Spleen (tissue), 11 donors: ENCODE measurements around the gene SLC45A3. TPM values are rescaled to one million over a fixed set of nuclear protein-coding genes. Genes with fewer than 3 reads are reported as not detected.

Experiments used
- DNase-seq: peaks from one replicate; pipeline ENCODE4 v3.0.0-alpha.2; 2020
- H3K27ac ChIP-seq, 8 donors: fragments of 200-600 bp; sonication (generic) in 7 of 8; 1 replicate in 4 of 8; 2 replicates in 4 of 8; pipeline versions ENCODE4 v1.5.0 to v1.8.0; 2016 to 2021; ENCODE audit warnings: inconsistent platforms in 4 of 8, mild to moderate bottlenecking in 4 of 8, moderate library complexity in 1 of 8
- H3K27me3 ChIP-seq, 7 donors: fragments of 200-600 bp; sonication (generic) in 6 of 7; replicated peaks in 1 of 7; 1 replicate in 4 of 7; 2 replicates in 3 of 7; pipeline versions ENCODE4 v1.5.0 to v1.8.0; 2016 to 2021; ENCODE audit warnings: inconsistent platforms in 3 of 7, mild to moderate bottlenecking in 1 of 7
- H3K36me3 ChIP-seq, 6 donors: fragments of 200-600 bp; sonication (generic) in 5 of 6; 1 replicate in 4 of 6; 2 replicates in 2 of 6; pipeline versions ENCODE4 v1.5.0 to v1.8.0; 2016 to 2021; ENCODE audit warnings: inconsistent platforms in 2 of 6
- H3K4me1 ChIP-seq, 6 donors: fragments of 200-600 bp; sonication (generic) in 5 of 6; 1 replicate in 3 of 6; 2 replicates in 3 of 6; pipeline versions ENCODE4 v1.5.0 to v1.8.0; 2016 to 2021; ENCODE audit warnings: inconsistent platforms in 3 of 6
- H3K4me3 ChIP-seq, 8 donors: fragments of 200-600 bp; sonication (generic) in 7 of 8; 1 replicate in 4 of 8; 2 replicates in 4 of 8; pipeline versions ENCODE4 v1.5.0 to v1.8.0; 2016 to 2021; ENCODE audit warnings: inconsistent platforms in 4 of 8, mild to moderate bottlenecking in 4 of 8, moderate library complexity in 2 of 8
- H3K9me3 ChIP-seq, 8 donors: fragments of 200-600 bp; sonication (generic) in 7 of 8; 1 replicate in 4 of 8; 2 replicates in 4 of 8; pipeline versions ENCODE4 v1.5.0 to v1.8.0; 2016 to 2021; ENCODE audit warnings: inconsistent platforms in 4 of 8
- CTCF ChIP-seq, 11 experiments: fragments of 200-600 bp in 7 of 11; fragments of 450-650 bp in 4 of 11; sonication (generic) in 4 of 11; IDR thresholded peaks in 8 of 11; conservative IDR thresholded peaks in 3 of 11; 1 replicate in 7 of 11; 2 replicates in 4 of 11; pipeline versions ENCODE4 v1.4.0 to v1.8.0; 2016 to 2021; ENCODE audit warnings: antibody characterized with exemption in 11 of 11, inconsistent platforms in 4 of 11, mild to moderate bottlenecking in 1 of 11
- POLR2A ChIP-seq, 3 donors: fragments of 450-650 bp; IDR thresholded peaks; one replicate each; pipeline ENCODE4 v1.5.1; 2017; ENCODE audit warnings: antibody characterized with exemption in 3 of 3, mild to moderate bottlenecking in 1 of 3
- POLR2AphosphoS5 ChIP-seq, 3 donors: sonication (generic); formaldehyde crosslinking; IDR thresholded peaks; one replicate each; pipeline ENCODE4 v1.5.1; 2017; ENCODE audit warnings: antibody characterized with exemption in 3 of 3
- WGBS, 5 donors: extraction: QIAGEN DNeasy Blood & Tissue Kit in 3 of 5; methylation state at CpG; one replicate each; pipeline versions ENCODE4 v1.1.5 to v1.1.7; 2013 to 2018; 5-methylcytosine and 5-hydroxymethylcytosine counted together
- intact Hi-C: fragments of 100-400 bp; cut with DNase I; formaldehyde crosslinking; loops from one replicate; pipeline ENCODE4 v1.15.0; 2023; ENCODE audit warnings: low total_unique reads
- polyA plus RNA-seq, 3 donors: library from polyadenylated mRNA; stranded (reverse); fragments of 200-250 nt; gene quantifications; one replicate each; pipeline ENCODE4 v1.2.1, GENCODE V29; 2013
- small RNA-seq, 4 donors: library from RNA; depleted of rRNA; stranded (forward); fragments of <200 nt; gene quantifications; one replicate each; pipeline ENCODE3, GENCODE V24; 2016
- total RNA-seq, 7 donors: library from RNA; depleted of rRNA in 3 of 7; stranded (reverse); fragments of >200 nt in 3 of 7; fragmentation: NEBNext Ultra II Directional in 4 of 7; extraction: Animal tissue kit (Norgen Biotek cat#: 25700) in 4 of 7; gene quantifications; one replicate each; pipeline versions ENCODE4 v1.1.0 to v1.2.1, GENCODE V29; 2016 to 2021
- donor health status: healthy with polysubstance abuse.
- donor health status: DM: no; HTN: no; CAD: no; lungs with moderate emphysema.
- donor health status: DM: no; HTN: no; CAD: no.
- donor health status: Bipolar disorder and iron deficiency.
- donor health status: healthy.
- donor health status: DM: no; HTN: no; CAD: no.
- donor health status: DM: yes; HTN: yes; CAD: no.

The SLC45A3 gene
- total and polyA plus RNA-seq, 10 donors = 16.8 to 43.7 (median 31.5) TPM

- no peaks in the 10 kb centered on the region for H3K27me3 ChIP-seq
- DNase-seq = no peak
- peaks cover under 1 to 99% (median 37%) of the 10 kb centered on the region in 6 donors for H3K36me3 ChIP-seq
- TF ChIP-seq CTCF (IDR thresholded peaks at IDR 0.05 in 8 of 11, conservative IDR thresholded peaks at IDR 0.05 in 3 of 11) (no peak), POLR2AphosphoS5 (IDR thresholded peaks at IDR 0.05) (no peak), POLR2A (IDR thresholded peaks at IDR 0.05) (no peak)
- peak overlapping the region in 1 of 8 donors; percentile 12 for H3K27ac ChIP-seq
- no peak overlapping the region for H3K4me3 ChIP-seq
- H3K9me3 ChIP-seq = no peaks in the 10 kb centered on the region
- H3K4me1 ChIP-seq = peaks cover 0 to 55% (median 13%) of the 10 kb centered on the region in 6 donors
- 43 to 62% (median 50%) methylated on average over 3 of the region's 3 CpGs for WGBS, 5 donors
- intact Hi-C loops = no loop called here
Measured at GRCh38 chr1:205610901-205611466, 69.3 kb downstream of the SLC45A3 start.

- peaks cover 0 to 99% (median 27%) of the 10 kb centered on the region in 6 donors for H3K36me3 ChIP-seq
Measured at GRCh38 chr1:205610036-205610435, 70.3 kb downstream of the SLC45A3 start.

More at GRCh38 chr1:205610036-205610435, 70.3 kb downstream of the SLC45A3 start:
- intact Hi-C loops = no loop called here
- Histone ChIP-seq H3K9me3 (no peaks in the 10 kb centered on the region), H3K4me3 (no peak overlapping the region), H3K4me1 (peaks cover 0 to 63% (median 21%) of the 10 kb centered on the region in 6 donors), H3K27me3 (no peaks in the 10 kb centered on the region), H3K27ac (peak overlapping the region in 1 of 8 donors; percentile 16)
- TF ChIP-seq CTCF (IDR thresholded peaks at IDR 0.05 in 8 of 11, conservative IDR thresholded peaks at IDR 0.05 in 3 of 11) (no peak), POLR2A (IDR thresholded peaks at IDR 0.05) (no peak), POLR2AphosphoS5 (IDR thresholded peaks at IDR 0.05) (no peak)
- WGBS, 5 donors = 73 to 89% (median 79%) methylated on average over 2 of the region's 2 CpGs
- DNase-seq = no peak

Small RNA genes within 50 kb of the gene (small RNA-seq; reads per million reads assigned to genes)
- gene RF00017 = 0 reads per million in 4 donors

Other genes starting within 250 kb of the SLC45A3 start
- gene BLACAT1, start 224.5 kb downstream of the SLC45A3 start, total RNA-seq = under 1 TPM in 5 of 7 donors, not detected in 2; 0.19 to 0.51 (median 0.24) TPM
- under 1 TPM in 1 of 3 donors, not detected in 2; 0.02 TPM for gene BLACAT1, start 224.5 kb downstream of the SLC45A3 start, polyA plus RNA-seq
- gene CDK18, start 175.8 kb downstream of the SLC45A3 start, total RNA-seq = 10 to 100 TPM; 14.1 to 25.3 (median 22.4) TPM
- gene CDK18, start 175.8 kb downstream of the SLC45A3 start, polyA plus RNA-seq = 10 to 100 TPM in 1 of 3 donors, 1 to 10 TPM in 2; 3.5 to 15.3 (median 5.5) TPM
- gene ELK4, start 48.5 kb downstream of the SLC45A3 start, total RNA-seq = 100 to 1,000 TPM in 4 of 7 donors, 10 to 100 TPM in 3; 50.9 to 109 (median 102) TPM
- 10 to 100 TPM in 1 of 3 donors, 1 to 10 TPM in 2; 8.5 to 12.5 (median 9.8) TPM for gene ELK4, start 48.5 kb downstream of the SLC45A3 start, polyA plus RNA-seq
- gene NUCKS1, start 69.7 kb upstream of the SLC45A3 start, total RNA-seq = 100 to 1,000 TPM in 5 of 7 donors, 10 to 100 TPM in 2; 85.4 to 142 (median 114) TPM
- gene NUCKS1, start 69.7 kb upstream of the SLC45A3 start, polyA plus RNA-seq = 10 to 100 TPM; 26.9 to 36.5 (median 32.8) TPM
- 10 to 100 TPM; 31.7 to 49.7 (median 43.8) TPM for gene RAB29, start 95.0 kb upstream of the SLC45A3 start, total RNA-seq
- 10 to 100 TPM; 16.6 to 28.1 (median 21.2) TPM for gene RAB29, start 95.0 kb upstream of the SLC45A3 start, polyA plus RNA-seq
- gene SLC41A1, start 132.7 kb upstream of the SLC45A3 start, total RNA-seq = 10 to 100 TPM; 17.3 to 29.0 (median 22.9) TPM
- 1 to 10 TPM; 4.1 to 7.5 (median 5.8) TPM for gene SLC41A1, start 132.7 kb upstream of the SLC45A3 start, polyA plus RNA-seq
- 1 to 10 TPM in 5 of 7 donors, under 1 TPM in 2; 0.28 to 2.9 (median 1.8) TPM for gene PM20D1, start 169.6 kb upstream of the SLC45A3 start, total RNA-seq
- under 1 TPM in 2 of 3 donors, not detected in 1; 0.38 to 0.53 TPM for gene PM20D1, start 169.6 kb upstream of the SLC45A3 start, polyA plus RNA-seq